MG63 (cell line): ENCODE measurements around the gene PILRA. TPM values are rescaled to one million over a fixed set of nuclear protein-coding genes. Genes with fewer than 3 reads are reported as not detected.

Experiments
- total RNA-seq: library from RNA; depleted of rRNA; stranded (reverse); fragments of >200 nt; shearing (Covaris generic); gene quantifications from 2 replicates; pipeline ENCODE4 v1.2.3, GENCODE V29; 2014; ENCODE audit warnings: low replicate concordance; rRNA removed

The PILRA gene
- total RNA-seq, 1 experiment from 2014 or later, result not detected

Other genes starting within 250 kb of the PILRA start
- gene MBLAC1, start 246.5 kb upstream of the PILRA start, total RNA-seq, result 1.9 TPM in 1 of 2 replicates, not detected in the other
- 54.8 and 74.5 TPM in 2 replicates for gene LAMTOR4, start 224.6 kb upstream of the PILRA start, total RNA-seq
- gene TRAPPC14, start 214.8 kb upstream of the PILRA start, total RNA-seq, result 0.22 and 3.0 TPM in 2 replicates
- gene GAL3ST4, start 204.9 kb upstream of the PILRA start, total RNA-seq, result 0.44 TPM in 1 of 2 replicates, not detected in the other
- 0.33 TPM in 1 of 2 replicates, not detected in the other for gene GPC2, start 196.1 kb upstream of the PILRA start, total RNA-seq
- 0.13 TPM in 1 of 2 replicates, not detected in the other for gene STAG3, start 195.6 kb upstream of the PILRA start, total RNA-seq
- gene PVRIG, start 153.5 kb upstream of the PILRA start, total RNA-seq, result not detected in 2 replicates
- gene SPDYE3, start 65.8 kb upstream of the PILRA start, total RNA-seq, result not detected in 2 replicates
- 6.2 and 7.2 TPM in 2 replicates for gene PILRB, start 15.4 kb upstream of the PILRA start, total RNA-seq
- 5.1 and 6.8 TPM in 2 replicates for gene ZCWPW1, start 55.2 kb downstream of the PILRA start, total RNA-seq
- gene MEPCE, start 56.3 kb downstream of the PILRA start, total RNA-seq, result 46.1 and 57.3 TPM in 2 replicates
- 12.9 and 25.1 TPM in 2 replicates for gene PPP1R35, start 63.0 kb downstream of the PILRA start, total RNA-seq
- 0.56 TPM in 1 of 2 replicates, not detected in the other for gene SPACDR, start 90.8 kb downstream of the PILRA start, total RNA-seq
- 5.7 and 27.7 TPM in 2 replicates for gene TSC22D4, start 105.7 kb downstream of the PILRA start, total RNA-seq
- gene NYAP1, start 110.4 kb downstream of the PILRA start, total RNA-seq, result not detected in 2 replicates
- gene AGFG2, start 165.7 kb downstream of the PILRA start, total RNA-seq, result 5.8 and 10.2 TPM in 2 replicates
- gene SAP25, start 200.4 kb downstream of the PILRA start, total RNA-seq, result not detected in 2 replicates
- gene LRCH4, start 212.6 kb downstream of the PILRA start, total RNA-seq, result 3.8 and 6.3 TPM in 2 replicates
- 1.0 and 1.2 TPM in 2 replicates for gene FBXO24, start 212.8 kb downstream of the PILRA start, total RNA-seq
- 53.5 and 1,171 TPM in 2 replicates for gene PCOLCE, start 228.9 kb downstream of the PILRA start, total RNA-seq
- gene MOSPD3, start 239.1 kb downstream of the PILRA start, total RNA-seq, result 1.8 and 5.9 TPM in 2 replicates